ENCODE results near the gene PHIP.

- TF ChIP-seq POLR2A (IDR thresholded peaks at IDR 0.05) (no peak), CTCF (IDR thresholded peaks at IDR 0.05) (no peak)
These were observed 110.9 kb downstream of the PHIP start for GRCh38 chr6:78967191-78967590.
